GM12874 (cell line): ENCODE measurements around the gene KANK3.

ENCODE experiments used
- TF ChIP-seq, protein P1 (sequence below): IDR thresholded peaks from 2 replicates; pipeline ENCODE4 v1.5.1; 2011; ENCODE audit warnings: low read depth, mild to moderate bottlenecking, control low read depth, low read length, moderate library complexity; ENCODE audit not compliant: insufficient read depth

KANK3 gene

DNA sequence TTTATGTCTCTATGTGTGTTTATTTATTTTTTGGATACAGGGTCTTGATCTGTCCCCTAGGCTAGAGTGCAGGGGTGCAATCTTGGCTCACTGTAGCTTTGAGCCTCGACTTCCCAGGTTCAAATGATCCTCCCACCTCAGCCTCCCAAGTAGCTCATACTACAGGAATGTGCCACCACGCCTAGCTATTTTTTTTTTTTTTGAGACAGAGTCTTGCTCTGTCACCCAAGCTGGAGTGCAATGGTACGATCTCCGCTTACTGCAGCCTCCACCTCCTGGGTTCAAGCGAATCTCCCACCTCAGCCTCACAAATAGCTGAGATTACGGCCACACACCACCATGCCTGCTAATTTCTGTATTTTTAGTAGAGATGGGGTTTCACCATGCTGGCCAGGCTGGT, 15.9 kb upstream of the KANK3 start:
- TF ChIP-seq, protein P1, sequence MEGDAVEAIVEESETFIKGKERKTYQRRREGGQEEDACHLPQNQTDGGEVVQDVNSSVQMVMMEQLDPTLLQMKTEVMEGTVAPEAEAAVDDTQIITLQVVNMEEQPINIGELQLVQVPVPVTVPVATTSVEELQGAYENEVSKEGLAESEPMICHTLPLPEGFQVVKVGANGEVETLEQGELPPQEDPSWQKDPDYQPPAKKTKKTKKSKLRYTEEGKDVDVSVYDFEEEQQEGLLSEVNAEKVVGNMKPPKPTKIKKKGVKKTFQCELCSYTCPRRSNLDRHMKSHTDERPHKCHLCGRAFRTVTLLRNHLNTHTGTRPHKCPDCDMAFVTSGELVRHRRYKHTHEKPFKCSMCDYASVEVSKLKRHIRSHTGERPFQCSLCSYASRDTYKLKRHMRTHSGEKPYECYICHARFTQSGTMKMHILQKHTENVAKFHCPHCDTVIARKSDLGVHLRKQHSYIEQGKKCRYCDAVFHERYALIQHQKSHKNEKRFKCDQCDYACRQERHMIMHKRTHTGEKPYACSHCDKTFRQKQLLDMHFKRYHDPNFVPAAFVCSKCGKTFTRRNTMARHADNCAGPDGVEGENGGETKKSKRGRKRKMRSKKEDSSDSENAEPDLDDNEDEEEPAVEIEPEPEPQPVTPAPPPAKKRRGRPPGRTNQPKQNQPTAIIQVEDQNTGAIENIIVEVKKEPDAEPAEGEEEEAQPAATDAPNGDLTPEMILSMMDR, result no peak

DNA sequence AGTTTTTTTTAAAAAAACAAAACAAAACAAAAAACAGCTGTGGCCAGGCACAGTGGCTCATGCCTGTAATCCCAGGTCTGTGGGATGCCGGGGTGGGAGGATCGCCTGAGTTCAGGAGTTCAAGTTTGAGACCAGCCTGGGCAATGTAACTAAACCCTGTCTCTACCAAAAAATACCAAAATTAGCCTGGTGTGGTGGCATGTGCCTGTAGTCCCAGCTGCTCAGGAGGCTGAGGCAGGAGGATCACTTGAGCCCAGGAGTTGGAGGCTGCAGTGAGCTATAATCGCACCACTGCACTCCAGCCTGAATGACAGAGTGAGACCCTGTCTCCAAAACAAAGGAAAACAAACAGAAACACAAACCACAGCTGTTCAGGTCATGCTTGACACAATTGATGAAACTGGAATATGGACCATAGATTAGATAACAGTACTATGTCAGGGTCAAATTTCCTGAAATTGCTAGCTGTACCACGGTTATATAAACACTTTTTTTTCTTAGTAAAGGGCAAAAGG, 14.0 kb upstream of the KANK3 start:
- TF ChIP-seq, protein P1, result no peak

DNA sequence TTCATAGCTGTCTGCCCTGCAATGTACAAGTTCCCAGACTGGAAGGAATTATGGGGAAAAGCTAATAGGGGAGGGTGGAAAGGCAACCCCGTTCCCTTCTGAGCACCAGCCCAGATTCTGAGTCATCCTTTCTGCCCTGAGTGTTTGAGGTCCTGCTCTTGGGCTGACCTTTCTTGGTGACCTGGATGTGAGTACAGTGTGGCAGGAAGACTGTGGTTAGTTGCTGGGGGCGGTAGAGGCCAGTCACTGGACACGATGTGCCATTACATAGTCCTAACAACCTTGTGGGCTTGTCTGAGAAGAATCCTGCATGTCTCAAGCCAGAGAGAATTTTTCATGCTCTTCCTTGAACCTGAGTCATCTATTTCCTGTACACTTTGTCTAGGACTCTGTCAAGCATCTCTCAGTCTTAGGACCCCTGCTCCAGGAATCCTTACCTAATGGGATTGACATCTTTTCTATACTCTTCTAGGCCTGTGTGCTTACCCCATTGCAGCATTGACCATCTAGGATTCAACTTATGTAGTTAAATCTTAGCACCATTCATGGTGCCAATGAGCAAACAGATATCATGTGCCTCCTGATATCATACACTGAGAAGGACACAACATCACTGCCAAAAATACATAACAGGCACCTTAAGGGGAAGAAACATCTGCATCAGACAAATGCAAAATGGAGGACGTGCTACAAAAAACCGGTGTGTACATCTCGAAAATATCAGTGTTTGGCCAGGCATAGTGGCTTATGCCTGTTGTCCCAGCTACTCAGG, 12.8 kb upstream of the KANK3 start:
- TF ChIP-seq, protein P1, result no peak

DNA sequence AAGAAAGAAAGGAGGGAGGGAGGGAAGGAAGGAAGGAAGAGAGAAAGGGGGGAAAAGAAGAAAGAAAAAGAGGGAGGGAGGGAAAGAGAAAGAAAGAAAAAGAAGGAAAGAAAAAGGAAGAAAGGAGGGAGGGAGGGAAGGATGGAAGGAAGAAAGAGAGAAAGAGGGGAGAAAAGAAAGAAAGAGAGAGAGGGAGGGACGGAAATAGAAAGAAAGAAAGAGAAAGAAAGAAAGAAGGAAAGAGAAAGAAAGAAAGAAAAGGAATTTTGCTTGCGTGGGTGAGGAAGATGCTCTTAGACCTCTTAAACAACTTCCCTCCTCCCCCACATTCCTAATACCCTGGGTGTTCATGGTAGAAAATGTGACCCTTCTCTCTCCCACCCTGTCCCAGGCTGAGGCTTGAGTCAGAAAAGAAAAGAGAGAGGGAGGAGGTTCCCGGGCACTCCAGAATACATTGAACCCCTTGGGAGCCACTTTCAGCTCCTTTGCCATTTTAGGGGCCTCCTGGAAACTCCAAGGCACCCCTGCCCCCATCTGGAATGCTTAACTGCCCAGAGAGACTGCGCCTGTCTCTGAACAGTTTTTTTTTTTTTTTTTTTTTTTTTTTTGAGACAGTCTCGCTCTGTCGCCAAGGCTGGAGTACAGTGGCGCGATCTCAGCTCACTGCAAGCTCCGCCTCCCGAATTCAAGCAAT, 9.2 kb upstream of the KANK3 start:
- TF ChIP-seq, protein P1, result no peak

DNA sequence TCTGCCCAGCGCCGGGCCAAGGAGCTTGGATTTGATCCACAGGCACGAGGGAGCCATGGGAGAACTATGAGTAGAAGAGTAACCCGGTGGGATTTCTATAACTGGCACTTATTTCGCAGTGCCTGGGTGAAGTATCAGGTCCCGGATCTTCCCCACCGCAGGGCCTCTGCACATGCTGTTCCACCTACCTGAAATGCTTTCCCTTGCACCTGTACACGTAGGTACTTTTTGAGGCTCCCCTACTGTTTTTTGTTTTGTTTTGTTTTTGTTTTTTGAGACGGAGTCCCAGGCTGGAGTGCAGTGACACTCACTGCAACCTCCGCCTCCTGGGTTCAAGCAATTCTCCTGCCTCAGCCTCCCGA, 402 bp upstream of the KANK3 start:
- TF ChIP-seq, protein P1, result no peak

DNA sequence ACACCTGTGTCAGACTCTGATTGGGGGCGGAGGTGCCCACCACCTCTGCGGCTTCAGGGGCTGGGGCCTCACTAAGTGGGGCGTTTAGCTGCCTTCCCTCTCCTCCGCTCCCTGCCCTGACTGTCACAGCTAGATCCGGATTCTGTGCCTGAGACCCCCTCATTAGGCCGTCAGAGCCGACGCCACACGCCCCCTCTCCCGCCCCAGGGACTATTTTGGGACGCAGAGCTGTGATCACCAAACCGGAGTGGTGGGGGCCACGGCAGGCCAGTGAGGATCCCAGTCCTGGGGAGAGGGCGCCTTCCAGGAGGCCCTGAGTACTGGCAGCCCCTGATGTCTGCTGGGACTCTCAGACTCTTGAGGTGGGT, 762 bp downstream of the KANK3 start:
- TF ChIP-seq, protein P1, result no peak

DNA sequence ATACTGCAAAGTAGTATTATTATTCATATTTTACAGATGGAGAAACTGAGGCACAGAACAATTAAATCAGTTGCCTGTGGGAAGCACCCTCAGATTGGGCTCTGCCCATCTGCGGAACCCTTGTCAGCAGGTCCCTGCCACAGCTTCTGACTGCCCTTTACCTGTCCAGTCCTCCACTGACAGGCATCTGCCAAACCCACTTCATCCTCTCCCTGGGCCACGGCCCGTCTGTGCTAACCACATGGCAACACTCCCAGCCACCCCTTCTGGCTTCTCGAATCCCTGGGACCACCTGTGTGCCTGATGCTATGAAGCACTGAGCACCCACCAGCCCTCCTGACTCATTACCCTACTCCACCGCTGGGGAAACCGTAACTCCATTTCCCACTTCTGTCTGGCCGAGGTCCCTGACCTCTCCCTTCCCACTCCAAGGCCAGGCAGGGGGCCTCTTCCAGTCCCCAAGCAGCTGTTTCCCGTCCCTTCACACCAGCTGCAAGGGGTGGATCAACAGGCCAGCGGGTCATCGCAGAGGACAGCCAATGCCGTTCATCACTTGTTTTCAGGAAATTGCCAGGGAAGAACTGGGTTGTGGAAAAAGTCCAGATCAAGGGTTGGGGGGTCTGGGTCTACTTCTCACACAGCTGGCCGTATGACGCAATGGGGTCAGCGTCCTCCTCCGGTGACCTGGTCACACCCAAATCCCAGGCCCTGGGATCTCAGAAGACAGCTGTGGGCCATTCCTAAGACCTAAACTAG, 2.5 kb downstream of the KANK3 start:
- TF ChIP-seq, protein P1, result no peak
